Measurements from ENCODE around the gene CDYL. TPM values are rescaled to one million over a fixed set of nuclear protein-coding genes. Genes with fewer than 3 reads are reported as not detected.

CDYL gene
- polyA plus RNA-seq, 1 of the 3 experiments (the other 2 are of a cell fraction), result 13.3 TPM

DNA sequence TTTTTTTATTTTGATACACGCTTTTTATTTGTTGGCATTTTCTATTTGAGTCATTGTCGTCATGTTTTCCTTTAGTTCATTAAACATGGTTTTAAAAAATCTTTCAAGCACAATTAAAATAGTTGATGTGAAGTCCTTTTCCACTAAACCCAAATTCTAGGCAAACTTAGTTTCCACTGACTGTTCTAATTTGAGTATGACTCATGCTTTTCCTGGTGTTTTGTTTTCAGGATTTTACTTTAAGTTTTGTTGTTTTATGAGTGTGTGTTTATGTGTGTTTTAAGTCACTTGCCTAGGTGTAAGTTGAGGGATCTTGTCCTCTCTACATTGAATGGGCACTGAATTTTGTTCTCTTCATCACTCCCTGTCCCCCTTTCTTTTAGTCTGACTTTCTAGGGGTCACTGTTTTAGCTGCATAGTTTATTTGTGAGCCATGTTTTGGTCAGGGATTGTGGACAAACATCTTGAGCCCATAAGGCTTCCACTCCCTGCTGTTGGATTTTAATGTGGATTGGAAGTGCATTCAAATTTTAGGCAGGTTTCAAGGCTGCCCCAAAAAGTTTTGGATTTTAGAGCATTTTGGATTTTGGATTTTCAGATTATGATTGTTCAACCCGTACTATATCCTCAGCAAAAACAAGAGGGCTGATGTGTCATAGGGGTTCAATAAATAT, 94.8 kb downstream of the CDYL start (continued):
- no peak for TF ChIP-seq EZH2phosphoT487 (IDR thresholded peaks at IDR 0.05; ENCODE audit: borderline replicate concordance, low read depth)

DNA sequence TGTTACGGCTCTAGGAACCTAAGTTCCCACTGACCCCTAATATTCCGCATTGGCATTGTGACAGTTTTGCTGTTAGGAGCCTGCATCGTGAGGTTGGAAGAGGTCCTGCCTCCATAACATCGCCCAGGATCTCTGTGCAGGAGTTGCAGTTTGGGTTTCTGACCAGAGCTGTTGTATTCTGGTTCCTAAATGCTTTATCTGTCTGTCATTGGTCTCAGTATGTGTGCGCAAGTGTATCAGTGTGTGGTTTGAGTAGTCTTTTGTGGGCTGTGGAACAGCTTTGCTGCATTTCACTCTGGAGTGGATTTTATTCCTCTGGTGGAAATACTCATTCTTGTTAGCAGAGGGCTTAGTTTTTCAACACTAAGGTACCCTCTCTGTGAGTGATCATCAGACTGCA, 95.6 kb downstream of the CDYL start:
- no peak for DNase-seq
- Histone ChIP-seq H3K4me1 (ENCODE audit: control insufficient read depth in 1 of 2, insufficient read depth in 2 of 2, low read depth in 1 of 2, low read length in 1 of 2) (no peaks in the 10 kb centered on the region; a peak in 1 of 4 replicates), H3K79me2 (ENCODE audit: insufficient read depth) (peaks cover 89% of the 10 kb centered on the region), H3K36me3 (replicated peaks in 1 of 2; ENCODE audit: control insufficient read depth in 1 of 2, insufficient read depth in 2 of 2, low read length in 1 of 2) (peaks cover 0 to 13% of the 10 kb centered on the region in 2 experiments), H4K20me1 (ENCODE audit: insufficient read depth) (peaks cover 63% of the 10 kb centered on the region), H3K4me2 (no peak overlapping the region), H3K27ac (ENCODE audit: low read depth in 2 of 2, low read length in 1 of 2) (no peak overlapping the region), H3K9ac (no peak overlapping the region), H3F3A (replicated peaks; ENCODE audit: insufficient read depth) (peaks cover 7% of the 10 kb centered on the region), H3K4me3 (ENCODE audit: low read depth in 2 of 2, low read length in 1 of 2) (no peak overlapping the region), H3K9me2 (no peaks in the 10 kb centered on the region), H3K9me3 (peaks cover 7% of the 10 kb centered on the region), H3K27me3 (ENCODE audit: insufficient read depth) (no peaks in the 10 kb centered on the region), H2AFZ (ENCODE audit: low read depth) (no peak overlapping the region)
- POLR2A ChIA-PET, result no interaction called here
- 98% methylated on average over 5 of the region's 5 CpGs for WGBS (ENCODE audit: low lambda C conversion rate)
- CTCF ChIA-PET, result interaction anchor here (1.1 kb wide), 1 partner anchor 14 kb away, joined by 3 read pairs; no protein-coding TSS in a partner anchor
- no peak for TF ChIP-seq RXRA (IDR thresholded peaks at IDR 0.05; ENCODE audit: borderline replicate concordance, low read depth)
- TF ChIP-seq EZH2phosphoT487 (IDR thresholded peaks at IDR 0.05; ENCODE audit: borderline replicate concordance, low read depth), result no peak
- no peak for TF ChIP-seq NRF1 (IDR thresholded peaks at IDR 0.05; ENCODE audit: low read depth, low read length)
- TF ChIP-seq SMC3 (IDR thresholded peaks at IDR 0.05; ENCODE audit: low read depth, low read length), result no peak
- TF ChIP-seq, protein P1, sequence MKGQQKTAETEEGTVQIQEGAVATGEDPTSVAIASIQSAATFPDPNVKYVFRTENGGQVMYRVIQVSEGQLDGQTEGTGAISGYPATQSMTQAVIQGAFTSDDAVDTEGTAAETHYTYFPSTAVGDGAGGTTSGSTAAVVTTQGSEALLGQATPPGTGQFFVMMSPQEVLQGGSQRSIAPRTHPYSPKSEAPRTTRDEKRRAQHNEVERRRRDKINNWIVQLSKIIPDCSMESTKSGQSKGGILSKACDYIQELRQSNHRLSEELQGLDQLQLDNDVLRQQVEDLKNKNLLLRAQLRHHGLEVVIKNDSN (IDR thresholded peaks at IDR 0.05; ENCODE audit: borderline replicate concordance, low read depth), result no peak
- TF ChIP-seq TCF12 (IDR thresholded peaks at IDR 0.05), result no peak
- TF ChIP-seq TEAD4 (IDR thresholded peaks at IDR 0.05; ENCODE audit: borderline replicate concordance, insufficient read depth), result no peak
- TF ChIP-seq RAD21 (IDR thresholded peaks at IDR 0.05; ENCODE audit: low read length), result no peak
- TF ChIP-seq TAF1 (IDR thresholded peaks at IDR 0.05; ENCODE audit: borderline replicate concordance, low read depth, low read length), result no peak
- TF ChIP-seq, protein P2, sequence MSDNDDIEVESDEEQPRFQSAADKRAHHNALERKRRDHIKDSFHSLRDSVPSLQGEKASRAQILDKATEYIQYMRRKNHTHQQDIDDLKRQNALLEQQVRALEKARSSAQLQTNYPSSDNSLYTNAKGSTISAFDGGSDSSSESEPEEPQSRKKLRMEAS (IDR thresholded peaks at IDR 0.05; ENCODE audit: low read depth), result no peak
- TF ChIP-seq NFIC (IDR thresholded peaks at IDR 0.05; ENCODE audit: borderline replicate concordance), result no peak
- no peak for TF ChIP-seq RFX5 (IDR thresholded peaks at IDR 0.05; ENCODE audit: low read length)
- TF ChIP-seq FOSL2 (IDR thresholded peaks at IDR 0.05; ENCODE audit: borderline replicate concordance, low read depth), result no peak
- no peak for TF ChIP-seq GATA2 (CRISPR knock-in tag; IDR thresholded peaks at IDR 0.05)
- TF ChIP-seq ELF1 (IDR thresholded peaks at IDR 0.05), result no peak
- TF ChIP-seq MXI1 (IDR thresholded peaks at IDR 0.05; ENCODE audit: low read depth, low read length), result no peak
- TF ChIP-seq, protein P3, sequence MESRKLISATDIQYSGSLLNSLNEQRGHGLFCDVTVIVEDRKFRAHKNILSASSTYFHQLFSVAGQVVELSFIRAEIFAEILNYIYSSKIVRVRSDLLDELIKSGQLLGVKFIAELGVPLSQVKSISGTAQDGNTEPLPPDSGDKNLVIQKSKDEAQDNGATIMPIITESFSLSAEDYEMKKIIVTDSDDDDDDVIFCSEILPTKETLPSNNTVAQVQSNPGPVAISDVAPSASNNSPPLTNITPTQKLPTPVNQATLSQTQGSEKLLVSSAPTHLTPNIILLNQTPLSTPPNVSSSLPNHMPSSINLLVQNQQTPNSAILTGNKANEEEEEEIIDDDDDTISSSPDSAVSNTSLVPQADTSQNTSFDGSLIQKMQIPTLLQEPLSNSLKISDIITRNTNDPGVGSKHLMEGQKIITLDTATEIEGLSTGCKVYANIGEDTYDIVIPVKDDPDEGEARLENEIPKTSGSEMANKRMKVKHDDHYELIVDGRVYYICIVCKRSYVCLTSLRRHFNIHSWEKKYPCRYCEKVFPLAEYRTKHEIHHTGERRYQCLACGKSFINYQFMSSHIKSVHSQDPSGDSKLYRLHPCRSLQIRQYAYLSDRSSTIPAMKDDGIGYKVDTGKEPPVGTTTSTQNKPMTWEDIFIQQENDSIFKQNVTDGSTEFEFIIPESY (IDR thresholded peaks at IDR 0.05; ENCODE audit: borderline replicate concordance, low read depth), result no peak
- no peak for TF ChIP-seq EP300 (IDR thresholded peaks at IDR 0.05; ENCODE audit: borderline replicate concordance in 1 of 2, low read depth in 1 of 2, low read length in 1 of 2)
